GM18508 (cell line): ENCODE measurements around the gene PDGFC.

Experiments used
- ATAC-seq: cut with Tn5 transposase; IDR thresholded peaks from one replicate; pipeline ENCODE4 v1.9.1; 2021; ENCODE audit warnings: moderate number of reproducible peaks; ENCODE audit not compliant: insufficient read depth, unreplicated experiment

Gene PDGFC

DNA sequence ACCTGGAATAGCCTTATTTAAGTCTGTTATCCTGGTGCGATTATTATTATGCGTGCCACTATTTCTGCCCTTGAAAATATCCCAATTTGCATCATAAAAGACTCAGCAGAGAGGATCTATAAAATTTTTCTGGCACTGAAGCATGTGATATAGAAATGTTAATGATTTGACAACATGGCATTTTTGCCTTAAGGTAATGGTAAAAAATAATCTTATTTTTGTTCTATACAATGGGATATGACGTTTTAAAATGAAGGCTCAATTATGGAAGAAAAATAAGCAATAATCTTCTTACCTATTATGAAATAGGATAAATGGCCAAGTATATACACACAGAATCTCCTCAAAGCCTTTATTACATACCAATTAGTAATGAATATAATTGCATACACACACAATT is 113.5 kb downstream of the PDGFC start:
- no peak for ATAC-seq

DNA sequence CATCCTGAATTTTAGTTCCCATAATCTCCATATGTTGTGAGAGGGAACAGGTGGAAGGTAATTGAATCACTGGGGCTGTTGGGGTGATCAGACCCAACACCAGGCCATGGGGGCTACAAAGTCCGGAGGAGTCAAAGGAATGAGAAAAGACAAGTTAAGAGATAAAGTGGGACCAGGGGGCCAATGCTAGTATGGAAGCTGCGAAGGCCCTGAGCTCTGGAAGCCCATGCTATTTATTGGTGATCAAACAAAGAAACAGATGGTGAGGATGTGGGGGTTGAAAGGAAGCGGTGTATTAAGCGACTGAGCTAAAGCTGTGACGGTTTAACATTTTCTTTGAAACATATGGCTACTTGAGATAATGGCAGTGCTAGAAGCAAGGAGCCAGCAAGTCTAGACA is 132.8 kb downstream of the PDGFC start:
- no peak for ATAC-seq

DNA sequence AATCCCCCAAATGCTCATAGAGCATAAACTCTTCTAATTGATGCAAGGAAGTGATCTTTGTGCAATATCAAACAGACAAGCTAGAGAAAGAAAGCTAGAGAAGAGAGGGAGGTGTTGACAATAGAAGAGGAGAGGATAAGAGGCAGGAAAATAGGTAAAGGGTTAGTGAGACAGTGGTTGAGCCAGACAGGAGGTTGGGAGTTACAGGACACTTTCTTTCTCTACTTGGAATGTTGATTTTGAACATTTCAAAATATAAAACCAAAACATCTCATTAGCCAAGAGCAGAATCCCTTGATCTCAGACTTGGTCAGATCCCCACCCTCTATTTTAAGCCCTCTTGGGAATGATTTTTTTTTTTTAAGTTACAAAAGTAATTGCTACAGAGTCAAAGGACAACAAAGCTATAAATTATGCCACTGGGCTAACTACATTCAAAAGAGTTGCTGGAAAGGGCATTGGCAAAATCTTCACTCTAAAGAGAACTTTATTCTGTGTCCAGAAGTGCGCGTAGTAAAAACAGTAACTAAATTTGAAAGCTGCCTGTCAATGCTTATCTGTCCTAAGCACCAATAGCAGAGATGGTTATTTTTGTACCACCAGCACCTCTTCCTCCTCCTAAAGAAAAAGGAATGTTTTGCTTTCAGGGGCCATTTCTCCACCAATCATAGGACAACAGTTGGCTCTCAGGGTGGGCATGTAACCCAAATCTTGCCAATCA is 133.8 kb downstream of the PDGFC start:
- no peak for ATAC-seq

DNA sequence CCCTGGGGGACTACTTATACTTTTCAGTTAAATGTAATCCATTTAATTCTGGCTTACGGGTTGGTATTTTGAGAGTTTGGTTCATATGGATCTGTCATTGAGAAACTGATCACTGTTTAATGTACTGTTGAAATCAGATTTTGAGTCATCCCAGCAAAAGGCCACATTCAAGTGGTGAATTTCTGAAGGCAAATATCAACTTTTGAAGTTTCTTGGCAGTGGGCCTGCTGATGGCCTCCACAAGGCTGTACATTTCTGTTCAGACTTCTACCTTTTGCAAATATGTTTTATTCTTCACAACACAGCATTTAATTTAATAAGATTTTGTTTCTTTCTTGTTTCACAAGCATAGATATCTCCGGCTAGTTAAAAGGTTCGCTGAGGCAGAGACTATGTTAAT is 138.7 kb downstream of the PDGFC start:
- no peak for ATAC-seq

DNA sequence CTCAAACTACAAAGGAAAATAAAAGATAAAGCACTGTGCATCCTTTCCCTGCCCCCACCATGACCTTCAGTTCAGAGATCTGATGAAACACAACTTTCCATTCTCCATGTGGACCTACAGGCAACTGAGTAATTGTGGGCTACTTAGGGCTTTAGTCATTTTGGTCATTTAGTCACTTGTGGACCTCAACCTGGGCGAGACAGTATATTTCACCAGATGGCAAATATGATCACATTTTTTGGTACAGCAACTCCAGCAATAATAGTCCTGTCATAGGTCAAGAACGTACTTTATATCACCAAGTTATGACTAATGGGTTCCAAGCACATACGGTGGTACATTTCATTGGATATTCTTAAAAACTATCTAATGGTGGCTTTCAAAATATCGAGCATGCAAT is 141.2 kb downstream of the PDGFC start:
- ATAC-seq: no peak

DNA sequence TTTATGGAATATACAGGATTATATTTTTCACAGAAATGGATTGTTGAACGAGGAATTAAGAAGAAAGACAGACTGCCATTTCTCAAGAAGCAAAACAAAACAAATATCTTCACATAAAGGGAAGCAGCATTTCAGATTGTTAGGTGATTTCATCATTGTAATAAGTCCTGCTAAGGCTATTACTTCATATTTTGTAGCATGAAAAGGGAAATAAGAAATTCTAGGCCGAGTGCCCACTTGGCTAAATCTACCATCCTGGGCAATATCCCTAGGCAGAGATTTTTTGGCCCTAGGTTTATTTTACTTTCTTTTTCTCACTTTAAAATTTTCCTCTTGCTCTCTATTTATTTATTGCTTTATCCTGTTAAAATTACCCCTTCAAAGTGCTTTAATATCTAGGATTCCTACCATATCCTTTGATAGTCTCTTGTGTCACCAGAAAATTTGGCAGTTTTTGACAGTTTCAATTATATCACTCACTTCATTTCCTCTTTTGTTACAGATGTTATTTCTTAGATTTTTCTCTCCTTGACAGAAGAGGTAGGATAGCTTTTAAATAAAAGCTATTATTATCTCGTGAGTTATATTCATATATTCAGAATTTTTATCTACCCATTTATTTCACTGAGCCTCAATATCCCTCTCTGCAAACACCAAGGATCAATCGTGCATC is 142.3 kb downstream of the PDGFC start:
- ATAC-seq: no peak

DNA sequence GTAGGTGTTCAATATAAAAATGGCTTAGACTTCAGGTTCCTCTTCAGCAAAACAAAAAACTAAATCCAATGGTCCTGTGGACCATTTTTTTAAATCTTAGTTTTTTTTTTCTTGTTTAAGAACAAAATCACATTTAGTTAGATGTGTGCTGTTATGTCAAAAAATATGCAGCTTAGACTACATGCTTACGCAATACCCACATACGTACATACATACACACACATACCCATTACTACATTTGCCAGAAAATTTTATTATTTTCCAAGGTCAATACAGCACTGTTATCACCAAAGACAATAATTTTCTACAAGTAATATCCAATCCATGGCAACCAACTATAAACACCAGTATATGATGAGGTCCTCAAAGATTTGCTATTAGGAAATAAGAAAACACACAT is 144.1 kb downstream of the PDGFC start:
- no peak for ATAC-seq

DNA sequence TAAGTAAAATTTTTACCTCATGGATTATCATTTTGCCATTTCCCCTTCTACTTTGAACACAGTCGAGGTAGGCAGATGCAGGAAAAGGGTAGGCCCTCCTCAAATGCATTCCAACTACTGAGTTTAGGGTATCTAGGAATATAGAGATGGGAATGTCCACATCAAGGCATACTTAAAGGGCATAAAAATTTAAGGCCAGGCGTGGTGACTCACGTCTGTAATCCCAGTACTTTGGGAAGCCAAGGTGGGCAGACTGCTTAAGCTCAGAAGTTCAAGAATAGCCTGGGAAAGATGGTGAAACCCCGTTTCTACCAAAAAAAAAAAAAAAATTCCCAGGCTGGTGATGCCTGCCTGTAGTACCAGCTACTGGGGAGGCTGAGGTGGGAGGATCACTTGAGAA is 146.5 kb downstream of the PDGFC start:
- ATAC-seq: no peak

DNA sequence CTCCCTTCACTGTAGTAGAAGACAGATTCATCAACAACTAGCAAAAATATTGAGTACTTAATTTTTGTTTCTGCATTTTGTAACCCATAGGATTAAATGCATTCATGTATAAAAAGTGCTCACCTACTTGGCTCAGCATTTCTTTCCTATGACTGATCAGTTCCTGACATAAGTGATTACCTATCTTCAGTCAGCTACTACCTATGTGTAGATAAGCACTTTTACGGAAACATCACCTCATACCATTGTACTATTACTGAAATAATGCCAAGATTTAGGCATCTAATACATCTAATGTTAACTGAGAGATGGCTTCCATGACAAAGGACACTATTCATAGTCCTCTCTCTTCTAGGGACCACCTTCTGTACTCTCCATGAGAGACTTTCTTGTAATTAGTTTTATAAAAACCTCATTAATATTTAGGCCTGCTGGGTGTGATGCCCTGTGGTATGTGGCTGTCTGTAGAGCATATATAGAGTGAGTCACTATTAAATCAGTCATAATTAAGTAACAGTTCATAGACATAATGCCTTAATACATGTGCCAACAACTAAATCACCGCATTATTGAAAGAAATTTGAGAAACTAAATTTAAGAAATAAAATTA is 147.0 kb downstream of the PDGFC start:
- ATAC-seq: no peak

DNA sequence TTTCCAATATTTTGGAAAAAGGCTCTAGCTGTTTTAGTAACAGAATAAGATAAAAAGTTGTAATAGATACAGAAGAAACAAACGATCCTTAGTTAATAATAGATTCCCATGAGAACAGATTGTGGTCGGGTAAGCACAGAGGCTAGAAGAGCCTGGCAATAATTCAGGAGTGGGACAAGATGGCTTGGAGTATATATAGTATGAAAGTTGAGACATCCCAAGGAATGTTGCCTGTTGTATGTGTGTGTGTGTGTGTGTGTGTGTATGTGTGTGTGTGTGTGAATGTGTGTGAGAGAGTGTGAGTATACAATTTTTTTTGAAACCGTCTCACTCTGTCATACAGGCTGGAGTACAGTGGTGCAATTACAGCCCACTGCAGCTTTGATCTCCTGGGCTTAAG is 150.7 kb downstream of the PDGFC start:
- no peak for ATAC-seq

DNA sequence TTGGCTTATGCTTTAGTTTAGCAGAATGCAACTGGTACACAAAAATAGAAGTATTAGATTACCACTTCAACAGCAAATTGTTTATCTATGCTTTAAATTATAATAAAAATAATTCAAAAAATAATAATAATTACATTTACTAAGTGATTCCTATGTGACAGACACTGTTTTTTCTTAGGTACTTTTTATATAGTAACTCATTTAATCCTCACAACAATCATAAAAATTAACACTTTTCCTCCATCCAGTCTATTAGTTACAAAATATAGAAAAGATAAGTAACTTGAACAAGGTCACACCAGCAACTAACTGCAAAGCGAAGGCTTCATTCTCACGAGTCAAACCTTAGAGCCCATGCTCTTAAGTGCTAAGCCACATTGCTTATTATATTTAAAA is 155.2 kb downstream of the PDGFC start:
- no peak for ATAC-seq

DNA sequence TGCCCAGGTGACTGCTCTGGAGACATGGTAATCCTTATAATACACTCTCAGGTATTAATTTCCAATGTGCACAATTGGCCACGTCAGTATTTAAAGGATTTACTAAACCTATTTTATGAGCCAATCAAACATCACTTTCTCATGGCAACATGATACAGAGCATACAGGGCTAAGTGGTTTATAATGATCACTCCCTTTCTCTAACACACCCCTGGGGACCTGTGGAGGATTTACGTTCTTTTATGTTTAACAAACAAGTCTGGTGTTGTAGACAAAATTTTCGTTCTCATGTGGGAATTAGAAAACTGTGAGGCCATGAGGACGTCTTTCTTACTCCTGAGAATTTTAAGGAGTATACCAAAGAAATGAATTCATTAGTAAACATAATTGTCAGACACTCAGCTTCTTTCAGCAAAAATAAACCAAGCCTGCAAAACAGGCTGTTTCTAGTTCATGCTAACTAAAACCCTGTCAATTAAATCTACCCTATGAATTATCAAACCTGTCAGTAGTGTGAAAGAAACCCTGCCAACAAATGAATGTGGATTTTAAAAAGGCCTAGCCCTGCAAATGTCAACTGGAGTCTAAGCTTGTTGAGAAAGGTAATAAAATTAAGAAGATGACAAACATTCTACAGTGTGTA is 155.8 kb downstream of the PDGFC start:
- ATAC-seq: no peak

DNA sequence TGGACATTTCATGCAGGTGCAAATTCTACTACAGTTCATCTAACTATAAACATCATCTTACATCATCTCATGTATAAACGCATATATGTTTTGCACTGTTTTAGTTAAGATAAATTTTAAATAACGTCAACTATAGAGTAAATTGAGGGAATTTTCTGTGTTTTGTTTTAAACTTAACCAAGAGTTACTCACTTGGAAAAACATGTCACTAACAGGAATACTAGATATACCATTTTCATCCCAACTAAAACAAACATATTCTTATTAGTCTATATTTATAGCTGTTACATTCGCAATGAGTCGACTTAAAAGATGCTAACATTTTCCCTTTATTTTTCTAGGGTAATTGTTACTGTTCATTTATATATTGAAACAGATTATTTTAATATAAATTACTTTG is 159.6 kb downstream of the PDGFC start:
- ATAC-seq: no peak

DNA sequence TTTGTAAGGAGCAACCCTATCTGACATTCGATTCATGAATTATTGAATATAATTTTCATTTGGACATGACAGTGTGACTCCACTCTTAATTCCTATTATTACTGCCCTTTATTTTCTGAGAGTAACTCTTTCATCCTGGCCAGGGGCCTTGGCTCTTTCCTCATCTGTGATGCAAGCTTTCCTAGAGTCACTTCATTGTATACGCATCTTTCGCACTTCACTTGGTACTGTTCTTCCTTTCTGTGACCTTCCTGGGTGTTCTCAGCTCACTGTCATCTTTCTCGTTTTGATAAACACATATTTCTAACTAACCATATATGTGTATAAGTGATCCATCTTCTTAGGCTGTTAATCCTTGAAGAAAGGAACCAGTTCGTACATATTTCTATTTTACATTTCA is 160.3 kb downstream of the PDGFC start:
- no peak for ATAC-seq

DNA sequence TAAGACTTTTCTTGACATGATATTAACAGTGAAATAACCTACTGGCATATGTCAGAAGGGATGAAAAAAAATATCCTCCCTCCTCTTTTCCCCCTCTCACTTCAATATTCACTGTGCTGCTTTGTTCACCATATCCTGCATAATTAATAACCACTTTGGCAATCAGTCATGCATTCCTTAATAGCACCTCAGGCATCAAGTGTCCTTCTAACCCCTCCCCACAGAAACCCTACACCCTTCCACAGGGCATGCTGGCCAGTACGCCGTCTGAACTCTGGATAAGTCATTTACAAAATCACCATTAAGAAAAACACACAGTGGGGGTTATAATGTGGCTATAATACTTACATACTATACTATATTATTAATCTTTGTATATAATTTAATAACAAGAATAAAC is 165.9 kb downstream of the PDGFC start:
- no peak for ATAC-seq

DNA sequence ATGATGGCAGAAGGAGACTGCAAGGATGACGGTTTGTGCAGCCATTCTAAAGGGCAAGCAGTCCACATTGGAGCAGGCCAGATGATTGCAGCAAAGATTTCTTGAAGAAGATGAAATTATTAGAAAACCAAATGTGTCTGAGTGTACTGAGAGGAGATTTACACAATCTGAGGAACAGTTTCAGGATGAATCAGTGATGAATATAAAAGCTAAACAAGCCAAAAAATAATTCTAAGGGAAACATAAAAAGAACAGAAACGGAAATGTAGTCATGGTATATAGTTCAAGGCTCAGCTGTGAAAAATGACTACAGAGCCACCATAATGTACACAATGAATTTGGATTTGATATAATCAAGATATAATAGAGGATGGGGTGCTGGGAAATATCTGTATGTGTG is 168.5 kb downstream of the PDGFC start:
- ATAC-seq: no peak

DNA sequence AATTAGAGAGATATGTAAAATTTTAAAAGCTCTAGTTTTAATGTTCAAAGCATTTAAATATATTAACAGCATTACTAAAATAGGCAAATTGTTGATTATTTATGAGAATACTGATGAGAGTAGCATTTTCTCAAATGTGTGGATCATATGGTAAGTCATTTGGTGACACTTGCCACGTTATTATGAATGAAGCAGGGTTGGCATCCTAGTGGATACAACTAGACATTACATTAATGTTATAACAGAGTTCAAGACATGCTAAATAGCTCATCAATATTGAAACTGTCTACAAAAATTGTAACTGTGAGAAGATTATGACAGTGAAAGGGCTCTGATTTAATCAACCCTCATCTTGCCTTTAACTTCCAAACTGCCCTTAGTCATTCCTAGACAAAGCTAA is 171.1 kb downstream of the PDGFC start:
- no peak for ATAC-seq

DNA sequence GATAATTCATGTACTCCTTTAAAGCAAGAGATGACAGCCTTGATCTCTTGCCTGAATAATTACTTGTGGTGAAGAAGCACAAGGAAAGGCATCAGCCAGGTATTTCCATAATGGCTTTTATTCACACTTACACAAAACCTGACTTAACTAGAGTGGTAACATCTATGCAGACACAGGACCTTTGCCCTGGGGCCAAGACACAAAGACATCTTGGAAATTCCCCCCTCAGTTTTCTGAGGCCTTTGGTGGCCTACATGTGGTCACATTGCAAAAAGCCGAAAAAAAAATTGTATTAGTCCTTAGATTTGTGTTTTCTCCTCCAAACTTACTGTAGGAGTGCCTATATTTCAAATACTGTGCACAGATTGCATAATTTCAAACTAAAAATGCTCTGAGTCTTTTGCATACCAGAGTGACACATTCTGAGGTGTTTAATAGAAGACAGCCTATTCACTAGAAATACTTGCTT is 172.4 kb downstream of the PDGFC start:
- no peak for ATAC-seq

DNA sequence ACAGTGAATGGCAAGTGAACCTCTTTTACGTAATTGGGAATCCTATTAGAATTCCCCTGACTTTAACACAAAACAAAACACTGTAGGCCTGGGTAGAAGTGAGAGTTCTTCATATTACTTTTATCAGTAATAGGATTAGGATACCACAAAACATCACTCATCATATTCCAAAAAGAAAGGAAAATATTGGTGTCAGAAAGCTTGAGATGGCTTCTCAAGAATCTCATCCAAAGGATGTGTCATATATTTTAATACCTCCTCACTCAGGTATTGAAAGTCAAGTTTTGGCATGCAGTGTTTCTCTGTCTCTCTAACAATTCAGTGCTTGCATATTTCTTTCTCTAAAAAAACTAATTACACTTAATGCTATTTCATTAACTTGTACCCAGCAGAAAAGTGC is 173.2 kb downstream of the PDGFC start:
- ATAC-seq: no peak

DNA sequence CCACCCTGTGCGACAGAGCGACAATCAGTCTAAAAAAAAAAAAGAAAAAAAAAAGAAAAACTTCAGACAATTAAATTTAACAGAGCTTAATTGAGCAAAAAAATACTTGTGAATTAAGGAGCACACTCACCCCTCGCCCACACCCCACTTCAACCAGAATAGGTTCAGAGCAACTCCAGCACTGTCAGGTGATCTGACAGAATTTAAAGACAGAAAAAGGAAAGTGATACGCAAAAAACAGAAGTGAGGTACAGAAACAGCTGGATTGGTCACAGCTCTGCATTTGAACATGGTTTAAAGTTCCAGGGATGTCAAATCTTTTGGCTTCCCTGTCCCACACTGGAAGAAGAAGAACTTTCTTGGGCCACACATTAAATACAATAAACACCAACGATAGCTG is 174.4 kb downstream of the PDGFC start:
- no peak for ATAC-seq

DNA sequence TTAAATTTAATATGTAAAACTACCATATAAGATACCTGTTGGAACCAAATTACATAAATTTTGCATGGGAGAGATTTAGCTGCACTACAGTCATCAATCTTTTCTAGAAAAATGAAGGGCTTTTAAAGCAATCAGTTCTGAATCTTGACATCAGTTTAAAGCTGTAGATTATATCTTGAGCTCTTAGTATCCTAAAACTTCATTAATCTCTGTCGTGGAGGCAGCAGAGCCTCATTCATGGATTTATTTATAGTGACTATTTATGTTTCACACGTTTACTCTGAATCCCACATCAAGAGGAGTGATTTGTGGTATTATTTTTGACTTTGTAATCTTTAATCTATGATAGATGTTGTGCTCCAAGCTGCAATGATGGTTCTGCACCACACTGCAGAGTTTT is 175.9 kb downstream of the PDGFC start:
- no peak for ATAC-seq
